ENCODE results near the gene ADAM10.
"Not testable (repeated sequence)": the region's sequence is repeated elsewhere in the genome, so short reads cannot be mapped to it uniquely, and the experiment has no call there.

The ADAM10 gene, protein sequence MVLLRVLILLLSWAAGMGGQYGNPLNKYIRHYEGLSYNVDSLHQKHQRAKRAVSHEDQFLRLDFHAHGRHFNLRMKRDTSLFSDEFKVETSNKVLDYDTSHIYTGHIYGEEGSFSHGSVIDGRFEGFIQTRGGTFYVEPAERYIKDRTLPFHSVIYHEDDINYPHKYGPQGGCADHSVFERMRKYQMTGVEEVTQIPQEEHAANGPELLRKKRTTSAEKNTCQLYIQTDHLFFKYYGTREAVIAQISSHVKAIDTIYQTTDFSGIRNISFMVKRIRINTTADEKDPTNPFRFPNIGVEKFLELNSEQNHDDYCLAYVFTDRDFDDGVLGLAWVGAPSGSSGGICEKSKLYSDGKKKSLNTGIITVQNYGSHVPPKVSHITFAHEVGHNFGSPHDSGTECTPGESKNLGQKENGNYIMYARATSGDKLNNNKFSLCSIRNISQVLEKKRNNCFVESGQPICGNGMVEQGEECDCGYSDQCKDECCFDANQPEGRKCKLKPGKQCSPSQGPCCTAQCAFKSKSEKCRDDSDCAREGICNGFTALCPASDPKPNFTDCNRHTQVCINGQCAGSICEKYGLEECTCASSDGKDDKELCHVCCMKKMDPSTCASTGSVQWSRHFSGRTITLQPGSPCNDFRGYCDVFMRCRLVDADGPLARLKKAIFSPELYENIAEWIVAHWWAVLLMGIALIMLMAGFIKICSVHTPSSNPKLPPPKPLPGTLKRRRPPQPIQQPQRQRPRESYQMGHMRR

DNA sequence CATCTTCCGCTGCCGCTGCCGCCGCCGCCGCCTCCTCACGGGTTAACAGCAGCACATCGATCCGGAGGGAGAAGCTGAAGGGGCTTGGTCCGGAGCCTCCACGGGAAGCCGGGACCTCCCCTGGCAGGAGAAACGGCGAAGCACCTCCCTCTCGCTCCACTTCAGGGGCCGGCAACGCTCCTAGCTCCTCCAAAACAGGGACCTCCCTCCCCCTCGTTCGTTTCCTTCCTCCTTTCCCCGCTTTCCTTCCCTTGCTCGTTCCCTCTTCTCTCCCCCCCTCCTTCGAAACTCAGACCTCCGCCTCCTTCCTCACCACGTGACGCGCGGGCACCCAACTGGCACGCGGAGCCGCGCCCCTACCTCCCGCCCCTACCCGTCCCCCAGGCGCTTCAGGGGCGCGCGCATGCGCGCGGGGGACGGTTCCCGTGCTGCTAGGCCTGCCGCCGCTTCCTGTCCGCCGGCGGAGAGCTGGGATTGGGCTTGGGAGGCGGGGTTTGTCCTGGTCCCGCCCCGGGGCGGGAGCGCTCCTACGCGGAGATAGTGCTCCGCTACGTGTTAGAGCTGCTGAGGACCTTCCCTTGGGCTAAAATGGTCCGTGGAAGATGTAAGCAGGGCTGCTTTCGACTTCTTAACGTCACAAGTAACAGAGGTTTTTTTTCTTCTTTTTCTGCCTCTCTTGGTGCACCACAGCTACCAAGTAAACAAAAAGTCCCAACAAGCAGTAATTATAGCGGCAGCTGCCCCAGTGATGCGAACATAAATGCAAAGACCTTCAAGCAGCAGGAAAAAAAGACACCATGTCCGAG, at the start of gene ADAM10:
ADAM10 (minus strand) TSS at position 176 of the 806 bp plus-strand sequence; CDS start at position 3, 173 bp downstream.
- DNase-seq: peak; percentile 98

GRCh38 chr15:58797505-58797904, 48.0 kb upstream of the ADAM10 start:
- DNase-seq: no peak

GRCh38 chr15:58795825-58796224, 46.3 kb upstream of the ADAM10 start:
- DNase-seq: no peak

- no peak for DNase-seq
These were observed 44.4 kb upstream of the ADAM10 start for GRCh38 chr15:58793862-58794261.

DNA sequence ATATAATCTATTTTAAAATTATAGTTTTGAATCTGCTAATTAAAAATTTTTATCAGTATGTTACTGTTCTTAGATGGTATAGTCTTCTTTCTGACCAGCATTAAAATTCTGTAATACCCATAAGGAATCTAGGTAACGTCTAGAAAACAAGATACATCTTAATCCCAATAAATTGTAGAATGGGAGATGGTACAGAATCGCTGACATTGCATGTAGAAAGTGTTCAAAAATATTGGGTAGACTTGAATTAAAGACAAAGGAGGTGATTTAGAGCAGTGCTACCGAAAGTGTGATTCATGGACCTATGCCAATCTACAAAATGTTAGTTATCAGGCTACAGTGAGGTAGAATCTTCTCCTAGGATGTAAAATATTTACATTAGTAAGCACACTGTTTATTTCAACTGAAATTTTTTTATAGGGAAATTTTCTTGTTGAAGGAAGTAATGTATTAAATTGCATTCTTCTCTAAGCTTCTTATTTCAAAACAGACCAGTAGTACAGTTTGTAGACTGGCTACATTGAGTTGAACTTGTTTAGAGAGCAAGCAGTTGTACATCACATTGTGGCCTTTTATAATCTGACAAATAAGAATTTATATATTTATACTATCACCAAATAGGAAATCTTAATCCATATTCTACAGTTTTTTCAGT, 38.7 kb upstream of the ADAM10 start:
- DNase-seq: no peak

- DNase-seq: no peak
These were observed 35.8 kb upstream of the ADAM10 start for GRCh38 chr15:58785355-58785754.

- DNase-seq: no peak
These were observed 30.0 kb upstream of the ADAM10 start for GRCh38 chr15:58779554-58779953.

- no peak for DNase-seq
These were observed 27.6 kb upstream of the ADAM10 start for GRCh38 chr15:58777107-58777506.

GRCh38 chr15:58775402-58775801, 25.9 kb upstream of the ADAM10 start:
- no peak for DNase-seq

- no peak for DNase-seq
These were observed 23.5 kb upstream of the ADAM10 start for GRCh38 chr15:58773024-58773423.

DNA sequence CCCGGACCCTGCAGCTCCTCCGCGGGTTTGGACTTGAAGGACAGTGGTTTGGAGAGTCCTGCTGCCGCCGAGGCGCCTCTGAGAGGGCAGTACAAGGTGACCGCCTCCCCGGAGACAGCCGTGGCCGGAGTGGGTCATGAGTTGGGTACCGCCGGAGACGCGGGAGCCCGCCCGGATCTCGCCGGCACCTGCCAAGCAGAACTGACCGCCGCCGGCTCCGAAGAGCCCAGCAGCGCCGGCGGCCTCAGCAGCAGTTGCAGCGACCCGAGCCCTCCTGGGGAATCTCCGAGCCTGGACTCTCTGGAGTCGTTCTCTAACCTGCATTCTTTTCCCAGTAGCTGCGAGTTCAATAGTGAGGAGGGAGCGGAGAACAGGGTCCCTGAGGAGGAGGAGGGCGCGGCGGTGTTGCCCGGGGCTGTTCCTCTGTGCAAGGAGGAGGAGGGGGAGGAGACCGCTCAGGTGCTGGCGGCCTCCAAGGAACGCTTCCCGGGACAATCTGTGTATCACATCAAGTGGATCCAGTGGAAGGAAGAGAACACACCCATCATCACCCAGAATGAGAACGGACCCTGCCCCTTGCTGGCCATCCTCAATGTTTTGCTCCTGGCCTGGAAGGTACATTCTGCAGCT, 22.2 kb upstream of the ADAM10 start:
- peak; percentile 8 for DNase-seq

DNA sequence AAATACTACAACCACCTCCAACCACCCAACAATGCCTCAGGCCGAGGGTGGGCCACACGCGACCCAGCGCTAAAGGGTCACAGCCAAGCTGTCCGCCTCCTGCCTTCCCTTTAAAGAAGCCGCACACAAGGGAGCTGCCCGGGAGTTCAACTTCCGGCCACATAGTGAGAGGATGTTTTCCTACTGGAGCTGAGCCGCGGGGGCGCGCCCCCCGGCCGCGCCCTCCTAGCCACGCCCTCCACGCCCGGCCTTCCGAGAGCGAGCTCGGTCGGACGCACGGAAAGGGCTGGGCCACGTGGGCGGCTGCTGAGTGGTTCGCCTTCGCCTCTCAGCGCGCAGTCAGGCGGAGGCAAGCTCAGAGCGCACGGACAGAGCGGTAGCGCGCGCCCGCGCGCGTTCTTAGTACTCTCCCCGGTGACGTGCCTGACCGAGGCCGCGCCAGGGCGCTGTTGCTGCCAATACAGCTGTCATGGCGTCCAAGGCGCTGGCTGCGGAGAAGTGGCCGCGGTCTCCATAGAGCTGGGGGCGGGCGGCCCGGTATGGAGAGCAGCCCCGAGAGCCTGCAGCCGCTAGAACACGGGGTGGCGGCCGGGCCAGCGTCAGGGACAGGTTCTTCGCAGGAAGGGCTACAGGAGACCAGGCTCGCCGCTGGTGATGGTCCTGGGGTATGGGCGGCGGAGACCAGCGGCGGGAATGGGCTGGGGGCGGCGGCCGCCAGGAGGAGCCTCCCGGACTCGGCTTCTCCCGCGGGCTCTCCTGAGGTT, 21.5 kb upstream of the ADAM10 start, which contains the start of gene MINDY2:
MINDY2 (plus strand) TSS at position 446 of the 764 bp plus-strand sequence; CDS start at position 540, 94 bp downstream.
- DNase-seq: peak; percentile 90

- no peak for DNase-seq
These were observed 21.0 kb upstream of the ADAM10 start for GRCh38 chr15:58770519-58770856.

- DNase-seq: not testable (repeated sequence)
These were observed 19.1 kb upstream of the ADAM10 start for GRCh38 chr15:58768601-58769004.

DNA sequence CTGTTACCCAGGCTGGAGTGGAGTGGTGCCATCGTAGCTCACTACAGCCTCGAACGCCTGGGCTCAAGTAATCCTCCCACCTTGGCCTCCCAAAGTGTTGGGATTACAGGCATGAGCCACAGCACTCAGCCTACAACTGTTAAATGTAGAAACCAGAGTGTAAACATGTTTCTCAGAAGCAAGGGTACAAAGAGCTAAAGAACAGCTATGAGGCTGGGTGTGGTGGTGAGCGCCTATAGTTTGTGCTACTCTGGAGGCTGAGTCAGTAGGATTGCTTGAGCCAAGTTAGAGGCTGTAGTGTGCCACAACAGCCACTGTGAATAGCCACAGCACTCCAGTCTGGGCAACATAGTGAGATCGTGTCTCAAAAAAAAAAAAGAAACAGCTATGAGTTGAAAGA, 16.8 kb upstream of the ADAM10 start:
- DNase-seq: no peak

- DNase-seq: no peak
These were observed 15.0 kb upstream of the ADAM10 start for GRCh38 chr15:58764468-58764867.

DNA sequence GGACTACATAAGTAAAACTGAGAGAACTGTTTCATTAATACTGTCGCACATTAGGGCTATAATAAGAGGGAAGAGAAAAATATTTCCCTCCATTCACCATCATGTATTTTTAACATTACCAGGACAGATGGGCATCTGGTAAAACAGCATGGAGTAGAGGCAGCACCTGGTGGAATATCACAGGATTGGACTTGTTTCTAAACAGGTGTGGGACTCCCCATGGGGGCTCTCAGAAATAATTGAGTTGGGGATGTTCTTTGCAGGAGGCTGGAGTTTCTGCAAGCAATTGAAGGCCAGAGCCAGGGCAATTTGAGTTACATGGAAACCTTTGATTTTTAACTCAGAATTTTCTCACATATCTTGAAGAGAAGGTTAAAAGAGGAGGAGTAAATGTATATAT, 13.2 kb upstream of the ADAM10 start:
- DNase-seq: no peak

- DNase-seq: no peak
These were observed 12.8 kb upstream of the ADAM10 start for GRCh38 chr15:58762285-58762684.

GRCh38 chr15:58761010-58761388, 11.5 kb upstream of the ADAM10 start:
- DNase-seq: no peak

GRCh38 chr15:58760385-58761009, 11.0 kb upstream of the ADAM10 start:
- DNase-seq: no peak

DNA sequence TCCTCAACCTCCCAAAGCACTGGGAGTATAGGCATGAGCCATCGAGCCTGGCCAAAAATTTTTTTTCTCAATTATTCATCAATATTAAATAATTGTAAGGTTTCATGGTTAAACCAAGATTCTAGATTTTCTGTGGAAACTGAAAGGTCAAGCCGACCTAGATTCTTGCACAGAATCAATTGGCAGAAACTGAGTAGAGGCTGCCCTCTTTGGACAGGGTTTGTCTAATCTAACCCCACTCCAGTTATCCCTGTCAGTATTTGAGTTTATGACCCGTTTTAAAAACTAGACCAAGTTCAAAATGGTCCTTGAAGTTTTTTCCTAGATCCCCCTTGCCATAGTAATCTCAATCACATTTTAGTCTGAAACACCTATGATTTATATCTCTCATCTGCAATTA, 8.6 kb upstream of the ADAM10 start:
- no peak for DNase-seq
